Cardiac muscle cell (in vitro differentiated cells and primary cell): ENCODE results near the gene GTPBP2. TPM values are rescaled to one million over a fixed set of nuclear protein-coding genes. Genes with fewer than 3 reads are reported as not detected.
A peak's percentile ranks its signal among the peaks of the same experiment; 100 is the strongest.

Experiments
- DNase-seq, 2 donors: peaks; one replicate each; pipeline versions ENCODE4 v3.0.0 to v3.0.0-alpha.2; 2010 to 2017; ENCODE audit warnings: low read depth in 1 of 2, low spot score in 1 of 2
- H3K27ac ChIP-seq: fragments of 200-600 bp; sonication (generic); 2 replicates; pipeline ENCODE4 v1.5.1; 2016
- H3K27me3 ChIP-seq: fragments of 200-600 bp; sonication (generic); 2 replicates; pipeline ENCODE4 v1.6.0; 2016; ENCODE audit warnings: control low read depth
- H3K36me3 ChIP-seq: fragments of 200-600 bp; sonication (generic); 2 replicates; pipeline ENCODE4 v1.5.1; 2016; ENCODE audit warnings: control low read depth
- H3K4me1 ChIP-seq: fragments of 200-600 bp; sonication (generic); 2 replicates; pipeline ENCODE4 v1.8.1; 2017; ENCODE audit warnings: low read depth, mild to moderate bottlenecking, mixed run types
- H3K4me3 ChIP-seq: fragments of 200-600 bp; sonication (generic); 2 replicates; pipeline ENCODE4 v1.5.1; 2016; ENCODE audit warnings: mild to moderate bottlenecking
- H3K9me3 ChIP-seq: fragments of 200-600 bp; sonication (generic); 2 replicates; pipeline ENCODE4 v1.5.1; 2017; ENCODE audit warnings: low read depth, mild to moderate bottlenecking, control low read depth
- CTCF ChIP-seq: IDR thresholded peaks from 2 replicates; pipeline ENCODE4 v1.5.1; 2012; ENCODE audit warnings: low read depth, mild to moderate bottlenecking, low read length
- polyA plus RNA-seq: library from polyadenylated mRNA; unstranded; fragments of >200 nt; fragmentation: Nextera tagmentation; extraction: Ambion mirVana; gene quantifications from 2 replicates; pipeline ENCODE4 v1.2.1, GENCODE V29; 2016
- total RNA-seq: library from RNA; depleted of rRNA; stranded (reverse); fragments of >200 nt; gene quantifications from 2 replicates; pipeline ENCODE4 v1.2.3, GENCODE V29; 2016

Gene GTPBP2
- total and polyA plus RNA-seq, 2 experiments from 2014 or later: 16.4 to 63.6 TPM

- Histone ChIP-seq H3K36me3 (peaks cover 35% of the 10 kb centered on the region), H3K27me3 (no peaks in the 10 kb centered on the region), H3K4me3 (no peak overlapping the region), H3K4me1 (peaks cover 12% of the 10 kb centered on the region), H3K27ac (no peak overlapping the region), H3K9me3 (no peaks in the 10 kb centered on the region)
- no peak for DNase-seq
- TF ChIP-seq CTCF: no peak
These were observed 45.2 kb upstream of the GTPBP2 start for GRCh38 chr6:43674291-43674690.

- Histone ChIP-seq H3K4me3 (no peak overlapping the region), H3K27ac (no peak overlapping the region), H3K36me3 (peaks cover 34% of the 10 kb centered on the region), H3K4me1 (peaks cover 19% of the 10 kb centered on the region), H3K27me3 (no peaks in the 10 kb centered on the region), H3K9me3 (no peaks in the 10 kb centered on the region)
- no peak for DNase-seq
- TF ChIP-seq CTCF: no peak
These were observed 44.5 kb upstream of the GTPBP2 start for GRCh38 chr6:43673444-43674084.

- no peaks in the 10 kb centered on the region for H3K9me3 ChIP-seq
- peaks cover 31% of the 10 kb centered on the region for H3K4me1 ChIP-seq
- no peaks in the 10 kb centered on the region for H3K27me3 ChIP-seq
- no peak overlapping the region for H3K27ac ChIP-seq
- no peak for DNase-seq
- TF ChIP-seq CTCF: no peak
- peaks cover 24% of the 10 kb centered on the region for H3K36me3 ChIP-seq
- no peak overlapping the region for H3K4me3 ChIP-seq
These were observed 43.0 kb upstream of the GTPBP2 start for GRCh38 chr6:43671801-43672690.

GRCh38 chr6:43671011-43671800, 42.1 kb upstream of the GTPBP2 start:
- H3K27me3 ChIP-seq: no peaks in the 10 kb centered on the region
- H3K9me3 ChIP-seq: no peaks in the 10 kb centered on the region
- no peak for TF ChIP-seq CTCF
- peaks cover 34% of the 10 kb centered on the region for H3K4me1 ChIP-seq
- no peak overlapping the region for H3K4me3 ChIP-seq
- peaks cover 18% of the 10 kb centered on the region for H3K36me3 ChIP-seq
- no peak for DNase-seq
- H3K27ac ChIP-seq: peak overlapping the region; percentile 86

- H3K27ac ChIP-seq: peak overlapping the region; percentile 86
- peaks cover 18% of the 10 kb centered on the region for H3K36me3 ChIP-seq
- no peaks in the 10 kb centered on the region for H3K9me3 ChIP-seq
- DNase-seq: no peak
- peaks cover 34% of the 10 kb centered on the region for H3K4me1 ChIP-seq
- no peak for TF ChIP-seq CTCF
- H3K4me3 ChIP-seq: no peak overlapping the region
- no peaks in the 10 kb centered on the region for H3K27me3 ChIP-seq
These were observed 41.5 kb upstream of the GTPBP2 start for GRCh38 chr6:43670623-43670986.
